ENCODE measurements around the gene VSTM2B.

DNA sequence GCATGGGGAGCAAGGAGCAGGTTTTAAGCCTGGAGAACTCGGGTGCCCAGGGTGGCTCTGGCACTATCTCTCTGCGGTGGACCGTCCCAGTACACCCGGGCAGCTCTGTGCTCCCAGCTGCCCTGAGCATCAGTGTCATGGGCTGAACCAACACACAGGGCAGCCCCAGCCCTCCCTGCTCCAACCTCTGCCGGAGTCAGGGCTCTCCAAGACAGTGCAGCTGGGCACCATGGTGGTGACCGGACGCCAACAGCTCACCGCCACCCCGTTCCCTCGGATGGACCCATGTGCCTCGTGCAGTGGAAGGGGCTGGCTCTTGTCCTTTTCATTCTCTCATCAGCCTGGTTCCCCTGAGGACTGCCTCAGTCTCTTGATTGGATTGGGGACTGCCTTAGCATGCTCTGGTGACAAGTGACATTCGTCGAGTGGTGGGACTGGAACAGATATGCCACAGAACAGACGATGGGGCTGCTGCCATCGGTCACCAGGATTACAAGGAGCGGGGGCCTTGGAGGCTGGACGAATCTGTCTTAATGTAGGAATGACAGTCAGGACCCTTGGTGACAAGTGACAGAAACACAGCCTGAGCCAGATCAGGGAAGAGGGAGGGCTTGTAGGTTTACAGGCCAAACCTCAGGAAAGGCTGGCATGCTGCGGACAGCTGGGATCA, 25.7 kb upstream of the VSTM2B start:
- TF ChIP-seq CTCF (IDR thresholded peaks at IDR 0.05; ENCODE audit: low read depth, low read length) (no peak), EZH2phosphoT487 (IDR thresholded peaks at IDR 0.05; ENCODE audit: low read depth) (no peak)
